H1 (cell line): ENCODE measurements around the gene CABP4. TPM values are rescaled to one million over a fixed set of nuclear protein-coding genes. Genes with fewer than 3 reads are reported as not detected.

Experiments used
- ASH2L ChIP-seq: fragments of 200-600, 300-600 bp; sonication (generic); IDR thresholded peaks from one replicate; pipeline ENCODE4 v1.7.1; 2017; ENCODE audit warnings: low read length
- CBX5 ChIP-seq: fragments of 300-800, 300-1000 bp; sonication (generic); IDR thresholded peaks from 2 replicates; pipeline ENCODE4 v1.7.1; 2016; ENCODE audit warnings: antibody characterized with exemption, low read length, low read depth
- CEBPB ChIP-seq: IDR thresholded peaks from 2 replicates; pipeline ENCODE4 v1.6.1; 2012; ENCODE audit warnings: low read depth, low read length
- CHD1 ChIP-seq: IDR thresholded peaks from 2 replicates; pipeline ENCODE4 v1.6.1; 2012; ENCODE audit warnings: low read depth, low read length, improper control_type of control experiment
- CHD2 ChIP-seq: IDR thresholded peaks from 2 replicates; pipeline ENCODE4 v1.6.1; 2012; ENCODE audit warnings: low read length, improper control_type of control experiment
- CREB1 ChIP-seq: IDR thresholded peaks from 2 replicates; pipeline ENCODE4 v1.6.1; 2012; ENCODE audit warnings: inconsistent platforms
- FOSL1 ChIP-seq: IDR thresholded peaks from 2 replicates; pipeline ENCODE4 v1.6.1; 2011; ENCODE audit warnings: mild to moderate bottlenecking, low read depth, low read length, moderate library complexity; ENCODE audit not compliant: insufficient read depth
- GABPA ChIP-seq: IDR thresholded peaks from 2 replicates; pipeline ENCODE4 v1.6.1; 2011; ENCODE audit warnings: mild to moderate bottlenecking, low read length, moderate library complexity, borderline replicate concordance; ENCODE audit not compliant: insufficient read depth
- JUND ChIP-seq: IDR thresholded peaks from 2 replicates; pipeline ENCODE4 v1.6.1; 2011; ENCODE audit warnings: mild to moderate bottlenecking, improper control_type of control experiment, low read length
- KDM4A ChIP-seq: IDR thresholded peaks from one replicate; pipeline ENCODE4 v1.7.1; 2012; ENCODE audit warnings: low read depth, mild to moderate bottlenecking, moderate library complexity, low read length, inconsistent platforms; ENCODE audit not compliant: severe bottlenecking
- NRF1 ChIP-seq: IDR thresholded peaks from 2 replicates; pipeline ENCODE4 v1.6.1; 2011; ENCODE audit warnings: mild to moderate bottlenecking, low read depth, low read length, improper control_type of control experiment
- PHF8 ChIP-seq: fragments of 200-600 bp; sonication (generic); conservative IDR thresholded peaks from 2 replicates; pipeline ENCODE4 v1.7.1; 2012; ENCODE audit warnings: low read depth, mild to moderate bottlenecking, inconsistent platforms, low read length, moderate library complexity
- POLR2AphosphoS5 ChIP-seq: IDR thresholded peaks from 2 replicates; pipeline ENCODE4 v1.6.1; 2011; ENCODE audit warnings: low read depth, low read length
- RFX5 ChIP-seq: IDR thresholded peaks from 2 replicates; pipeline ENCODE4 v1.6.1; 2011; ENCODE audit warnings: low read depth, low read length, improper control_type of control experiment, borderline replicate concordance
- RNF2 ChIP-seq: fragments of 200-900, 300-1000 bp; sonication (generic); IDR thresholded peaks from 2 replicates; pipeline ENCODE4 v1.7.1; 2016; ENCODE audit warnings: borderline replicate concordance, low read depth, mild to moderate bottlenecking, antibody characterized with exemption, low read length; ENCODE audit not compliant: poor library complexity, severe bottlenecking; ENCODE audit errors: missing control alignments
- SIN3A ChIP-seq, 2 experiments: IDR thresholded peaks in 1 of 2; conservative IDR thresholded peaks in 1 of 2; 2 replicates each; pipeline ENCODE4 v1.6.1; 2011 to 2012; ENCODE audit warnings: low read length in 2 of 2, improper control_type of control experiment in 1 of 2, low read depth in 1 of 2, mild to moderate bottlenecking in 1 of 2
- TAF7 ChIP-seq: optimal IDR thresholded peaks from 2 replicates; pipeline ENCODE3; 2011; ENCODE audit warnings: low read depth, mild to moderate bottlenecking, inconsistent platforms, low read length, moderate library complexity, borderline replicate concordance
- polyA plus RNA-seq, 7 experiments: library from polyadenylated mRNA; depleted of rRNA in 3 of 7; stranded (reverse) in 5 of 7; unstranded in 2 of 7; fragments of >200 nt in 5 of 7; fragments of 200-250 nt in 2 of 7; gene quantifications; 1 replicate in 5 of 7; 2 replicates in 1 of 7; 4 replicates in 1 of 7; pipeline versions ENCODE4 v1.2.1 to v1.2.3, GENCODE V29; 2011 to 2013; ENCODE audit warnings: missing spikeins in 2 of 7, mixed read lengths in 2 of 7
- total RNA-seq: library from RNA; stranded (reverse); fragmentation: NEBNext Ultra II Directional; extraction: Animal tissue kit (Norgen Biotek cat#: 25700); gene quantifications from 2 replicates; pipeline ENCODE4 v1.2.1, GENCODE V29; 2021
- TF ChIP-seq, protein P1 (sequence below), 3 experiments: IDR thresholded peaks; 1 replicate in 2 of 3; 2 replicates in 1 of 3; pipeline versions ENCODE4 v1.5.1 to v1.6.1; 2011; ENCODE audit warnings: low read length in 3 of 3, mild to moderate bottlenecking in 3 of 3, inconsistent platforms in 2 of 3, low read depth in 1 of 3, moderate library complexity in 1 of 3; ENCODE audit not compliant: insufficient read depth in 1 of 3; ENCODE audit errors: control extremely low read depth in 1 of 3
- TF ChIP-seq, protein P2 (sequence below): IDR thresholded peaks from 2 replicates; pipeline ENCODE4 v1.6.1; 2012; ENCODE audit warnings: inconsistent platforms

The CABP4 gene
- total and polyA plus RNA-seq, 2 of the 8 experiments (the other 6 are each of a cell fraction or from before 2014, with no cell fraction given), result not detected

DNA sequence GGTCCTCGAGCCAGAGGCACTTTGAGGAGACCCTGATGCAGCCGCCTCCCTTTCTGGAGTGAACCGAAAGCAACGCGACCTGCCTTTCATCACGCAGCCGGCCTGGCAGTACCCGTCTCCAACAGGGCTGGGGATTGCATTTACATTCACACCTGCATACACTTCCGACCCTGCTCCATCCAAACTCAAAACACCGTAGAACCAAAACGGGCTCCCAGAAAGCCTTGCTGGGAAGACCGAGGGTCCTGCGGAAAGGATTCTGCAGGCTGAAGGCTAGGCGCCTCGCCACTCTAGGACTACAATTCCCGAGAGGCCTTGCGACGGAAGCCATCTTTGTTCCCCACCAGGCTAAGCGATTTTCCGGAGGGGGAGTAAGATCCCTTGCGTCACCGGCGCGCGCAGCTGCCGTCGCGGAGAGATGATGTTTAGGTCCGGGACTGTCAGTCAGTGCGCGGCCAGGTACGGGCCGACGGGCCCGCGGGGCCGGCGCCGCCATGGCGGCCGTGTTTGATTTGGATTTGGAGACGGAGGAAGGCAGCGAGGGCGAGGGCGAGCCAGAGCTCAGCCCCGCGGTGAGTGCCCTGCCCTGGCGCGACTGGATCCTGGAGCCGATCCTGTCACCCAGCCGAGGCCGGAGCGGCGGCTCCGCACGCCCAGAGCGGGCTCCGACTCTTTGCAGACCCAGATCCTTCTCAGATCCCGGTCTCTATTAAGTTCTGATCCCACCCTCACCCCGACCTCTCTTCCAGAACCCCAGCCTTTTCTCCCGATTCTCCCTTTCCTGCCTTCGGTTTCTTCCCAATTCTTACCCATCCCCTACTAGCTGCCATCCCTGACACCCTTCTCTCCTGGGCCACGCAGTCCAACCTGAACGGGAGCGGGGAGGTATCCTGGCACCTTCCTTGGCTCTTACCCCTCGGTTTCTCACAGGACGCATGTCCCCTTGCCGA lies 26.8 kb upstream of the CABP4 start, which contains the start of gene RPS6KB2 (continued):
- TF ChIP-seq, protein P1, sequence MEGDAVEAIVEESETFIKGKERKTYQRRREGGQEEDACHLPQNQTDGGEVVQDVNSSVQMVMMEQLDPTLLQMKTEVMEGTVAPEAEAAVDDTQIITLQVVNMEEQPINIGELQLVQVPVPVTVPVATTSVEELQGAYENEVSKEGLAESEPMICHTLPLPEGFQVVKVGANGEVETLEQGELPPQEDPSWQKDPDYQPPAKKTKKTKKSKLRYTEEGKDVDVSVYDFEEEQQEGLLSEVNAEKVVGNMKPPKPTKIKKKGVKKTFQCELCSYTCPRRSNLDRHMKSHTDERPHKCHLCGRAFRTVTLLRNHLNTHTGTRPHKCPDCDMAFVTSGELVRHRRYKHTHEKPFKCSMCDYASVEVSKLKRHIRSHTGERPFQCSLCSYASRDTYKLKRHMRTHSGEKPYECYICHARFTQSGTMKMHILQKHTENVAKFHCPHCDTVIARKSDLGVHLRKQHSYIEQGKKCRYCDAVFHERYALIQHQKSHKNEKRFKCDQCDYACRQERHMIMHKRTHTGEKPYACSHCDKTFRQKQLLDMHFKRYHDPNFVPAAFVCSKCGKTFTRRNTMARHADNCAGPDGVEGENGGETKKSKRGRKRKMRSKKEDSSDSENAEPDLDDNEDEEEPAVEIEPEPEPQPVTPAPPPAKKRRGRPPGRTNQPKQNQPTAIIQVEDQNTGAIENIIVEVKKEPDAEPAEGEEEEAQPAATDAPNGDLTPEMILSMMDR (IDR thresholded peaks at IDR 0.05; ENCODE audit: control extremely low read depth in 1 of 3, insufficient read depth in 1 of 3, low read depth in 1 of 3, low read length in 3 of 3), result no peak
- no peak for TF ChIP-seq FOSL1
- peak; percentile 91 to 99 for TF ChIP-seq SIN3A (conservative IDR thresholded peaks at IDR 0.05 in 1 of 2, IDR thresholded peaks at IDR 0.05 in 1 of 2; ENCODE audit: low read depth in 1 of 2, low read length in 2 of 2)
- peak; percentile 85 for TF ChIP-seq CEBPB
- TF ChIP-seq CBX5, result no peak
- no peak for TF ChIP-seq RNF2
- peak; percentile 3; the same call in 1 of the 2 replicates for TF ChIP-seq NRF1
- peak; percentile 45 for TF ChIP-seq CHD2
- peak; percentile 25 for TF ChIP-seq TAF7
- TF ChIP-seq RFX5, result no peak
- TF ChIP-seq GABPA, result 0 out of 2 replicates have a peak, but pooled peaks have one; percentile 36
- peak; percentile 100 for TF ChIP-seq CREB1
- peak; percentile 92 for TF ChIP-seq PHF8
- TF ChIP-seq, protein P2, sequence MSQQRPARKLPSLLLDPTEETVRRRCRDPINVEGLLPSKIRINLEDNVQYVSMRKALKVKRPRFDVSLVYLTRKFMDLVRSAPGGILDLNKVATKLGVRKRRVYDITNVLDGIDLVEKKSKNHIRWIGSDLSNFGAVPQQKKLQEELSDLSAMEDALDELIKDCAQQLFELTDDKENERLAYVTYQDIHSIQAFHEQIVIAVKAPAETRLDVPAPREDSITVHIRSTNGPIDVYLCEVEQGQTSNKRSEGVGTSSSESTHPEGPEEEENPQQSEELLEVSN, result no peak
- TF ChIP-seq JUND, result no peak
- TF ChIP-seq CHD1, result no peak
- peak; percentile 68; the same call in 1 of the 2 replicates for TF ChIP-seq POLR2AphosphoS5
- peak; percentile 90 for TF ChIP-seq ASH2L
- TF ChIP-seq KDM4A, result peak; percentile 100
